HG02571 (cell line): ENCODE results near the gene TUFT1.

Experiments
- ATAC-seq: cut with Tn5 transposase; IDR thresholded peaks from one replicate; pipeline ENCODE4 v1.9.1; 2021; ENCODE audit warnings: mild to moderate bottlenecking, moderate library complexity; ENCODE audit not compliant: unreplicated experiment

Gene TUFT1

GRCh38 chr1:151536499-151536898 lies 3.6 kb upstream of the TUFT1 start:
- no peak for ATAC-seq

- no peak for ATAC-seq
Observed at GRCh38 chr1:151537112-151537511, 3.0 kb upstream of the TUFT1 start.

GRCh38 chr1:151539321-151540020 lies 638 bp upstream of the TUFT1 start:
- ATAC-seq = peak; percentile 35

GRCh38 chr1:151540982-151541377 lies 871 bp downstream of the TUFT1 start:
- ATAC-seq = no peak

- no peak for ATAC-seq
Observed at GRCh38 chr1:151541752-151542151, 1.6 kb downstream of the TUFT1 start.

- ATAC-seq = no peak
Observed at GRCh38 chr1:151542710-151543129, 2.6 kb downstream of the TUFT1 start.

- no peak for ATAC-seq
Observed at GRCh38 chr1:151545542-151545941, 5.4 kb downstream of the TUFT1 start.

- no peak for ATAC-seq
Observed at GRCh38 chr1:151546011-151546925, 6.2 kb downstream of the TUFT1 start.

GRCh38 chr1:151547119-151547899 lies 7.2 kb downstream of the TUFT1 start:
- ATAC-seq = no peak

GRCh38 chr1:151547900-151548230 lies 7.8 kb downstream of the TUFT1 start:
- ATAC-seq = no peak

- ATAC-seq = no peak
Observed at GRCh38 chr1:151549199-151549598, 9.1 kb downstream of the TUFT1 start.

GRCh38 chr1:151553659-151554058 lies 13.6 kb downstream of the TUFT1 start:
- ATAC-seq = no peak

- no peak for ATAC-seq
Observed at GRCh38 chr1:151556052-151556451, 15.9 kb downstream of the TUFT1 start.

GRCh38 chr1:151562661-151563060 lies 22.6 kb downstream of the TUFT1 start:
- no peak for ATAC-seq

GRCh38 chr1:151563376-151563775 lies 23.3 kb downstream of the TUFT1 start:
- ATAC-seq = no peak

GRCh38 chr1:151565502-151566189 lies 25.5 kb downstream of the TUFT1 start:
- no peak for ATAC-seq

GRCh38 chr1:151568626-151569088 lies 28.5 kb downstream of the TUFT1 start:
- ATAC-seq = no peak

- no peak for ATAC-seq
Observed at GRCh38 chr1:151570819-151571218, 30.7 kb downstream of the TUFT1 start.

- ATAC-seq = no peak
Observed at GRCh38 chr1:151574575-151575529, 34.7 kb downstream of the TUFT1 start.

- no peak for ATAC-seq
Observed at GRCh38 chr1:151577173-151577572, 37.1 kb downstream of the TUFT1 start.
